ENCODE results near the gene PLPPR3. TPM values are rescaled to one million over a fixed set of nuclear protein-coding genes. Genes with fewer than 3 reads are reported as not detected.

Gene PLPPR3
- total RNA-seq, 1 donor from 2014 or later = not detected

DNA sequence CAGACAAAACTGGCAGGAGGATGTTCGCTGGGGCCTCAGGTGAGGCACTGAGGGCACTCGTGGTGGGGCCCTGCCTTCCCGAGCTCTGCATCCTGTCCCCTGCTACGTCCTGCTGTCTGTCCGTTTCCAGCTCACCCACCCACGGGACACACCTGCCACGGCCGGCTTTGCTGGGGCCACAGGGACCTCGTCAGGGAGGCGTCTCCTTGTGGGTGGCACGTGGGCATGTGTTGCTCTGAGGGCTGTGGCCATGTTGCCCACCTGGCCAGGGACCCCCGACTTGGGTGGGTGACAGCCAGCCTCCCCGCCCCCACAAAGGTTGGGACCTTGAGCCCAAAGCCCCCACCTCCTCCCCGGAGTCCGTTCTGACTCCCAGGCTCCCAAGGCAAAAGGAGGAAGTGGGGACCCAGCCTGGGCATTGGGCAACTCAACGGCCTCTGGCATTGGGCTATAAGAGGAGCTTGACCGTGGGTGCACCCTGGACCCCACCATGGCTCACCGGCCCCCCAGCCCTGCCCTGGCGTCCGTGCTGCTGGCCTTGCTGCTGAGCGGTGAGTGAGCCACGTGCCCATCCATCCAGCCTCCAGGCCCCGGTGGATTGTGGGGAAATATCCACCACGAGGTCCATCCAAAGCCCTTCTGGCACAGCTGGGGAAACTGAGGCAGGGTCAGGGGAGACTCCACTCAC is 18.9 kb upstream of the PLPPR3 start, which contains the start of gene PRTN3:
Gene PRTN3 (plus strand): TSS at position 481 of the 688 bp plus-strand sequence. CDS start 10 bp downstream, at position 491.
- Histone ChIP-seq H3K4me1 (peaks cover 9% of the 10 kb centered on the region), H3K9me3 (replicated peaks) (no peaks in the 10 kb centered on the region), H3K4me3 (no peak within 1 kb of the TSS), H3K27me3 (ENCODE audit: low read depth) (peaks cover 87% of the 10 kb centered on the region), H3K27ac (replicated peaks) (no peak within 1 kb of the TSS), H3K36me3 (no peaks in the 10 kb centered on the region)
- no peak for DNase-seq
- TF ChIP-seq, protein P1, sequence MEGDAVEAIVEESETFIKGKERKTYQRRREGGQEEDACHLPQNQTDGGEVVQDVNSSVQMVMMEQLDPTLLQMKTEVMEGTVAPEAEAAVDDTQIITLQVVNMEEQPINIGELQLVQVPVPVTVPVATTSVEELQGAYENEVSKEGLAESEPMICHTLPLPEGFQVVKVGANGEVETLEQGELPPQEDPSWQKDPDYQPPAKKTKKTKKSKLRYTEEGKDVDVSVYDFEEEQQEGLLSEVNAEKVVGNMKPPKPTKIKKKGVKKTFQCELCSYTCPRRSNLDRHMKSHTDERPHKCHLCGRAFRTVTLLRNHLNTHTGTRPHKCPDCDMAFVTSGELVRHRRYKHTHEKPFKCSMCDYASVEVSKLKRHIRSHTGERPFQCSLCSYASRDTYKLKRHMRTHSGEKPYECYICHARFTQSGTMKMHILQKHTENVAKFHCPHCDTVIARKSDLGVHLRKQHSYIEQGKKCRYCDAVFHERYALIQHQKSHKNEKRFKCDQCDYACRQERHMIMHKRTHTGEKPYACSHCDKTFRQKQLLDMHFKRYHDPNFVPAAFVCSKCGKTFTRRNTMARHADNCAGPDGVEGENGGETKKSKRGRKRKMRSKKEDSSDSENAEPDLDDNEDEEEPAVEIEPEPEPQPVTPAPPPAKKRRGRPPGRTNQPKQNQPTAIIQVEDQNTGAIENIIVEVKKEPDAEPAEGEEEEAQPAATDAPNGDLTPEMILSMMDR (IDR thresholded peaks at IDR 0.05; ENCODE audit: borderline replicate concordance) = no peak
- intact Hi-C loops (cut with micrococcal nuclease) = no loop called here

- TF ChIP-seq, protein P1 (IDR thresholded peaks at IDR 0.05; ENCODE audit: borderline replicate concordance) = no peak
- Histone ChIP-seq H3K9me3 (replicated peaks) (no peaks in the 10 kb centered on the region), H3K4me3 (no peak overlapping the region), H3K36me3 (no peaks in the 10 kb centered on the region), H3K27me3 (ENCODE audit: low read depth) (peaks cover 79% of the 10 kb centered on the region), H3K27ac (replicated peaks) (no peak overlapping the region), H3K4me1 (no peaks in the 10 kb centered on the region)
- DNase-seq = no peak
- intact Hi-C loops (cut with micrococcal nuclease) = no loop called here
Observed at GRCh38 chr19:835210-835810, 13.6 kb upstream of the PLPPR3 start.

- no peak overlapping the region for H3K27ac ChIP-seq (replicated peaks)
- no peaks in the 10 kb centered on the region for H3K36me3 ChIP-seq
- intact Hi-C loops (cut with micrococcal nuclease) = no loop called here
- peaks cover 83% of the 10 kb centered on the region for H3K27me3 ChIP-seq (ENCODE audit: low read depth)
- no peaks in the 10 kb centered on the region for H3K4me1 ChIP-seq
- no peak overlapping the region for H3K4me3 ChIP-seq
- DNase-seq = no peak
- no peaks in the 10 kb centered on the region for H3K9me3 ChIP-seq (replicated peaks)
- TF ChIP-seq, protein P1 (IDR thresholded peaks at IDR 0.05; ENCODE audit: borderline replicate concordance) = no peak
Observed at GRCh38 chr19:834216-834615, 12.5 kb upstream of the PLPPR3 start.

DNA sequence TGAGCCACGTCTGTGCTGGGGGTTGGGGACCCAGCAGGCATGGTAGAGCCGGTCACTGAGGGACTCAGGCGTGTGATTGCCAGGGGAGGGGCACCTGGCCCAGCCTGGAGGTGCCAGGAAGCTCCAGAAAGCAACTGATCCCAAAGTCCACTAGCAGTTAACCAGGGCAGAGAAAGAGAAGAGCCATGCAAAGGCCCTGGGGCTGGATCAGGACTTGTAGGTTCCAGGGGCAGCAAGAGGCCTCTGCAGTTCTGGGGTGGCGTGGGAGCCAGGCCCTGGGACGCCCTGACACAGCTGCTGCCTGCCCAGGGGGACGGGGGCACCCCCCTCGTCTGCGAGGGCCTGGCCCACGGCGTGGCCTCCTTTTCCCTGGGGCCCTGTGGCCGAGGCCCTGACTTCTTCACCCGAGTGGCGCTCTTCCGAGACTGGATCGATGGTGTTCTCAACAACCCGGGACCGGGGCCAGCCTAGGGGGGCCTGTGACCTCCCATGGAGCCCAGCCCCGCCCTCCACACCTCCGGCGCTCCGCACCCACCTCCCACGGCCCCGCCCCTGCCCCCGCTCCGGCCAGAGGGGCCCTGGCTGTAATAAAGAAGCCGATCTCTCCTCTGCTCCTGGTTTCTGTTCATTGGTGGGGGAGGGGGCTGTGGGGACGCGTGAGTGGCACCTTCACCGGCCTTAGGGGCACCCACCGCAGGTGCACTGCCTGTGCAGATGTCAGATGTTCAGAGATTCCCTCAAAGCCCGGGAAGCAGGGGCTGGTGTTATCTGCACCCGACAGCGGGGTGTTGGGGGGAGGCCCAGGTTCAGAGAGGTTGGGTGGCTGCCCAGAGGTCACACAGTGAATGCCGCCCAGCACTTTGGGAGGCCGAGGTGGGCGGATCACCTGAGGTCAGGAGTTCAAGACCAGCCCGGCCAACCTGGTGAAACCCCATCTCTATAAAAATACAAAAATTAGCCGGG is 9.9 kb upstream of the PLPPR3 start:
- Histone ChIP-seq H3K4me3 (no peak overlapping the region), H3K9me3 (replicated peaks) (no peaks in the 10 kb centered on the region), H3K4me1 (no peaks in the 10 kb centered on the region), H3K36me3 (no peaks in the 10 kb centered on the region), H3K27me3 (ENCODE audit: low read depth) (peaks cover 67% of the 10 kb centered on the region), H3K27ac (replicated peaks) (no peak overlapping the region)
- DNase-seq = no peak
- intact Hi-C loops (cut with micrococcal nuclease) = no loop called here
- TF ChIP-seq, protein P1 (IDR thresholded peaks at IDR 0.05; ENCODE audit: borderline replicate concordance) = no peak

DNA sequence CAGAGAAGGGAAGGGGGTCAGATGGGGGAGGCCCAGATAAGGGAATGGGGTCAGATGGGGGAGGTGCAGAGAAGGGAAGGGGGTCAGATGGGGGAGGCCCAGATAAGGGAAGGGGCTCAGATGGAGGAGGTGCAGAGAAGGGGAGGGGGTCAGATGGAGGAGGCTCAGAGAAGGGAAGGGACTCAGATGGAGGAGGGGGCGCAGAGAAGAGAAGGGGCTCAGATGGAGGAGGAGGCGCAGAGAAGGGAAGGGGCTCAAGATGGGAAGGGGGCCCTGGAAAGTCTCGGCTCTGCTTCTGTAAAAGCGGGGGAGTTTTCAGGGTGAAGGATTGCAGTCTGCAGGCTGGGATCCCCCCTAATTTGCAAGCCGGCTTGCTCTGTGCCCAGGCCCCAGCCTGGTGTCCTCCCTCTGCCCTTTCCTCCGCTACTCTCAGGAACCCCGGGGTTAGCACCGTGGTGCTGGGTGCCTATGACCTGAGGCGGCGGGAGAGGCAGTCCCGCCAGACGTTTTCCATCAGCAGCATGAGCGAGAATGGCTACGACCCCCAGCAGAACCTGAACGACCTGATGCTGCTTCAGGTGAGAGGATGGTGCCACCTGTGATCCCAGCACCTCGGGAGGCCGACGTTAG is 7.5 kb upstream of the PLPPR3 start:
- DNase-seq = no peak
- Histone ChIP-seq H3K27me3 (ENCODE audit: low read depth) (peaks cover 54% of the 10 kb centered on the region), H3K4me1 (no peaks in the 10 kb centered on the region), H3K4me3 (no peak overlapping the region), H3K27ac (replicated peaks) (no peak overlapping the region), H3K36me3 (no peaks in the 10 kb centered on the region), H3K9me3 (replicated peaks) (no peaks in the 10 kb centered on the region)
- TF ChIP-seq, protein P1 (IDR thresholded peaks at IDR 0.05; ENCODE audit: borderline replicate concordance) = no peak
- intact Hi-C loops (cut with micrococcal nuclease) = no loop called here
